Endothelial cell (in vitro differentiated cells): ENCODE data around the gene PARD3. TPM values are rescaled to one million over a fixed set of nuclear protein-coding genes. Genes with fewer than 3 reads are reported as not detected.
"Not testable (repeated sequence)": the region's sequence is repeated elsewhere in the genome, so short reads cannot be mapped to it uniquely, and the experiment has no call there.

ENCODE experiments used
- DNase-seq: peaks from one replicate; pipeline ENCODE4 v3.0.0; 2021; ENCODE audit warnings: low spot score
- H3K27ac Mint-ChIP-seq: one replicate; pipeline ENCODE4 v1.8.0; 2021; ENCODE audit warnings: mixed read lengths, inconsistent platforms; ENCODE audit not compliant: unreplicated experiment
- H3K27me3 Mint-ChIP-seq: one replicate; pipeline ENCODE4 v1.8.0; 2021; ENCODE audit warnings: mild to moderate bottlenecking, moderate library complexity, mixed read lengths, inconsistent platforms; ENCODE audit not compliant: unreplicated experiment
- H3K36me3 Mint-ChIP-seq: one replicate; pipeline ENCODE4 v1.8.0; 2021; ENCODE audit warnings: mild to moderate bottlenecking, low read depth, mixed read lengths, inconsistent platforms; ENCODE audit not compliant: unreplicated experiment
- H3K4me1 Mint-ChIP-seq: one replicate; pipeline ENCODE4 v1.8.0; 2021; ENCODE audit warnings: mild to moderate bottlenecking, mixed read lengths, inconsistent platforms; ENCODE audit not compliant: unreplicated experiment
- H3K4me3 Mint-ChIP-seq: one replicate; pipeline ENCODE4 v1.8.0; 2021; ENCODE audit warnings: mild to moderate bottlenecking, mixed read lengths, inconsistent platforms; ENCODE audit not compliant: unreplicated experiment
- H3K9me3 Mint-ChIP-seq: one replicate; pipeline ENCODE4 v1.8.0; 2021; ENCODE audit warnings: mixed read lengths, inconsistent platforms; ENCODE audit not compliant: unreplicated experiment
- total RNA-seq: library from RNA; stranded (reverse); fragmentation: NEBNext Ultra II Directional; extraction: Animal tissue kit (Norgen Biotek cat#: 25700); gene quantifications from one replicate; pipeline ENCODE4 v1.2.1, GENCODE V29; 2021; ENCODE audit not compliant: unreplicated experiment
- TF ChIP-seq, protein P1 (sequence below): fragments of 200-600 bp; sonication (generic); IDR thresholded peaks from one replicate; pipeline ENCODE4 v1.5.0; 2021; ENCODE audit warnings: antibody characterized with exemption; ENCODE audit not compliant: unreplicated experiment

PARD3 gene
- total RNA-seq, 1 donor from 2014 or later = 35.2 TPM

DNA sequence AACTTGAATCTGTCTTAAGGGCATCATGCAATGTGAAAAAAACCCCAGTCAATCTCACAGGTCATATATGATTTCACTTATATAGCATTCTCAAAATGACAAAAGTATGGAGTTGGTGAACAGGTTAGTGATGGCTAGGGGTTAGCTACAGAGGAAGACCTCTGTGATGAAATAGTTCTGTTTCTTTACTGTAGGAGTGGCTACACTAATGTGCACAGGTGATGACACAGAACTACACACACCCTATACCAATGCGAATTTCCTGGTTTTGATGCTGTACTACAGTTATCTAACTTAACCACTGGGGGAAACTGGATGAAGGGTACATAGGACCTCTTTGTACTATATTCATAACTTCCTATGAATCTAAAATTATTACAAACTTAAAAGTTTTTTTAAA is 541.8 kb downstream of the PARD3 start:
- Mint-ChIP-seq H3K4me1 (no peaks in the 10 kb centered on the region), H3K27me3 (no peaks in the 10 kb centered on the region), H3K27ac (no peak overlapping the region), H3K36me3 (no peaks in the 10 kb centered on the region), H3K9me3 (no peaks in the 10 kb centered on the region), H3K4me3 (no peak overlapping the region)
- no peak for DNase-seq
- TF ChIP-seq, protein P1, sequence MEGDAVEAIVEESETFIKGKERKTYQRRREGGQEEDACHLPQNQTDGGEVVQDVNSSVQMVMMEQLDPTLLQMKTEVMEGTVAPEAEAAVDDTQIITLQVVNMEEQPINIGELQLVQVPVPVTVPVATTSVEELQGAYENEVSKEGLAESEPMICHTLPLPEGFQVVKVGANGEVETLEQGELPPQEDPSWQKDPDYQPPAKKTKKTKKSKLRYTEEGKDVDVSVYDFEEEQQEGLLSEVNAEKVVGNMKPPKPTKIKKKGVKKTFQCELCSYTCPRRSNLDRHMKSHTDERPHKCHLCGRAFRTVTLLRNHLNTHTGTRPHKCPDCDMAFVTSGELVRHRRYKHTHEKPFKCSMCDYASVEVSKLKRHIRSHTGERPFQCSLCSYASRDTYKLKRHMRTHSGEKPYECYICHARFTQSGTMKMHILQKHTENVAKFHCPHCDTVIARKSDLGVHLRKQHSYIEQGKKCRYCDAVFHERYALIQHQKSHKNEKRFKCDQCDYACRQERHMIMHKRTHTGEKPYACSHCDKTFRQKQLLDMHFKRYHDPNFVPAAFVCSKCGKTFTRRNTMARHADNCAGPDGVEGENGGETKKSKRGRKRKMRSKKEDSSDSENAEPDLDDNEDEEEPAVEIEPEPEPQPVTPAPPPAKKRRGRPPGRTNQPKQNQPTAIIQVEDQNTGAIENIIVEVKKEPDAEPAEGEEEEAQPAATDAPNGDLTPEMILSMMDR = no peak

DNA sequence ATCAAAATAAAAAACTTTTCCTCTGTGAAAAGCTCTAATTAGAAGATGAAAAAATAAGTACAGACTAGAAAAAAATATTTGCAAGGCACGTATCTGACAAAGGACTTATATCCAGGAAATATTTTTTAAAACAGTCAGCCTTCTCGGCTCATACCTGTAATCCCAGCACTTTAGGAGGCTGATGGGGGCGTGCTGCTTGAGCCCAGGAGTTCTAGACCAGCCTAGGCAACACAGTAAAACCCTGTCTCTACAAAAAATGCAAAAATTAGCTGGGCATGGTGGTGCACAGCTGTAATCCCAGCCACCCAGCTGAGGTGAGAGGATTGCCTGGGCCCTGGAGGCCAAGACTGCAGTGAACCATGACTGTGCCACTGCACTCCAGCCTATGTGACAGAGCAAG is 542.8 kb downstream of the PARD3 start:
- H3K27me3 Mint-ChIP-seq = no peaks in the 10 kb centered on the region
- H3K36me3 Mint-ChIP-seq = peaks cover 4% of the 10 kb centered on the region
- H3K4me3 Mint-ChIP-seq = no peak overlapping the region
- TF ChIP-seq, protein P1 = no peak
- DNase-seq = no peak
- H3K27ac Mint-ChIP-seq = no peak overlapping the region
- H3K4me1 Mint-ChIP-seq = no peaks in the 10 kb centered on the region
- H3K9me3 Mint-ChIP-seq = no peaks in the 10 kb centered on the region

DNA sequence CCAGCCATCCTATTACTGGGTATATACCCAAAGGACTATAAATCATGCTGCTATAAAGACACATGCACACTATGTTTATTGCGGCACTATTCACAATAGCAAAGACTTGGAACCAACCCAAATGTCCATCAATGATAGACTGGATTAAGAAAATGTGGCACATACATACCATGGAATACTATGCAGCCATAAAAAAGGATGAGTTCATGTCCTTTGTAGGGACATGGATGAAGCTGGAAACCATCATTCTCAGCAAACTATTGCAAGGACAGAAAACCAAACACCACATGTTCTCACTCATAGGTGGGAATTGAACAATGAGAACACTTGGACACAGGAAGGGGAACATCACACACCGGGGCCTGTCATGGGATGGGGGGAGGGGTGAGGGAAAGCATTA is 546.7 kb downstream of the PARD3 start:
- H3K9me3 Mint-ChIP-seq, H3K4me1 Mint-ChIP-seq, H3K27me3 Mint-ChIP-seq, H3K36me3 Mint-ChIP-seq, H3K27ac Mint-ChIP-seq, H3K4me3 Mint-ChIP-seq, DNase-seq: not testable (repeated sequence)

- H3K36me3 Mint-ChIP-seq = peaks cover 19% of the 10 kb centered on the region
- peaks cover 4% of the 10 kb centered on the region for H3K27me3 Mint-ChIP-seq
- H3K4me3 Mint-ChIP-seq = no peak overlapping the region
- DNase-seq = no peak
- no peaks in the 10 kb centered on the region for H3K9me3 Mint-ChIP-seq
- H3K27ac Mint-ChIP-seq = no peak overlapping the region
- TF ChIP-seq, protein P1 = no peak
- peaks cover 8% of the 10 kb centered on the region for H3K4me1 Mint-ChIP-seq
These were observed 552.1 kb downstream of the PARD3 start for GRCh38 chr10:34262985-34263384.

GRCh38 chr10:34260904-34261303 is 554.2 kb downstream of the PARD3 start:
- Mint-ChIP-seq H3K27me3 (peaks cover 4% of the 10 kb centered on the region), H3K4me3 (no peak overlapping the region), H3K4me1 (peaks cover 11% of the 10 kb centered on the region), H3K9me3 (no peaks in the 10 kb centered on the region), H3K36me3 (peaks cover 17% of the 10 kb centered on the region), H3K27ac (no peak overlapping the region)
- TF ChIP-seq, protein P1 = no peak
- DNase-seq = no peak

DNA sequence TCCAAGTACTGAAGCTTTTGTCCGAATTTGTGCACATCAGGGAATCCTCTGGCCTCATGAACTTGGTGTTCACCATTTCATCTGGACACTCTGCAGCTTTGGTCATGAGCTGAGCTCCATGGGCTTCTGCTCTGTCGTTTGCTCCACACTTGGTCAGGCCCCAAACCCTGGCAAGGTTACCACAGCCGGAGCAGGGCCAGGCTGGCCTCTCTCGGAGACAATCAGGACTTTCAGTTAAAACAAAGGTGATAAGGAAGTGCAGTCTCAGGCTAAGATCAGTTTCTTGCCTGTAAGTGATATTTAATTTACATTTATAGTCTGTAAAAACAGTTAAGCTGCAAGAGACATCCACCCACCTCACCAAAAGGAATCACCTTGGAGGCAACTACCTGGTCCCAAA is 558.9 kb downstream of the PARD3 start:
- Mint-ChIP-seq H3K36me3 (peaks cover 17% of the 10 kb centered on the region), H3K9me3 (no peaks in the 10 kb centered on the region), H3K4me1 (peaks cover 29% of the 10 kb centered on the region), H3K27ac (no peak overlapping the region), H3K4me3 (no peak overlapping the region), H3K27me3 (peaks cover 6% of the 10 kb centered on the region)
- no peak for DNase-seq
- TF ChIP-seq, protein P1 = no peak
